HL-60 (cell line): ENCODE results near the gene P2RX3.
"Not testable (repeated sequence)": the region's sequence is repeated elsewhere in the genome, so short reads cannot be mapped to it uniquely, and the experiment has no call there.

Experiments used
- GABPA ChIP-seq: IDR thresholded peaks from 2 replicates; pipeline ENCODE4 v1.6.1; 2012; ENCODE audit warnings: low read depth
- POLR2AphosphoS5 ChIP-seq: IDR thresholded peaks from 2 replicates; pipeline ENCODE4 v1.6.1; 2012; ENCODE audit warnings: low read depth
- TF ChIP-seq, protein P1 (sequence below): IDR thresholded peaks from one replicate; pipeline ENCODE4 v1.5.1; 2011; ENCODE audit warnings: low read length, control low read depth, inconsistent platforms; ENCODE audit not compliant: insufficient read depth
- TF ChIP-seq, protein P2 (sequence below): IDR thresholded peaks from 2 replicates; pipeline ENCODE4 v1.6.1; 2012; ENCODE audit warnings: low read depth; ENCODE audit not compliant: insufficient replicate concordance

DNA sequence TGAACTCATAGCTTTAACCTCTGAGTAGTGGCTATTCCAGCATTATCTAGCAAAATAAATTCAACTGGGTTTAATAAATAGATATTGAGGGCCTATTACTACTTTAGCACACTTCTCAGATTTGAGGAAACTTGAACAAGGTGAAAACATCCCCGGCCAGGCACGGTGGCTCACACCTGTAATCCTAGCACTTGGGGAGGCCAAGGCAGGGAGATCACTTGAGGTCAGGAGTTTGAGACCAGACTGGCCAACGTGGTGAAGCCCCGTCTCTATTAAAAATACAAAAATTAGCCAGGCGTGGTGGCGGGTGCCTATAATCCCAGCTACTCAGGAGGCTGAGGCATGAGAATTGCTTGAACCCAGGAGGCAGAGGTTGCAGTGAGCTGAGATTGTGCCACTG lies 1.3 kb upstream of the P2RX3 start:
- TF ChIP-seq, protein P1, sequence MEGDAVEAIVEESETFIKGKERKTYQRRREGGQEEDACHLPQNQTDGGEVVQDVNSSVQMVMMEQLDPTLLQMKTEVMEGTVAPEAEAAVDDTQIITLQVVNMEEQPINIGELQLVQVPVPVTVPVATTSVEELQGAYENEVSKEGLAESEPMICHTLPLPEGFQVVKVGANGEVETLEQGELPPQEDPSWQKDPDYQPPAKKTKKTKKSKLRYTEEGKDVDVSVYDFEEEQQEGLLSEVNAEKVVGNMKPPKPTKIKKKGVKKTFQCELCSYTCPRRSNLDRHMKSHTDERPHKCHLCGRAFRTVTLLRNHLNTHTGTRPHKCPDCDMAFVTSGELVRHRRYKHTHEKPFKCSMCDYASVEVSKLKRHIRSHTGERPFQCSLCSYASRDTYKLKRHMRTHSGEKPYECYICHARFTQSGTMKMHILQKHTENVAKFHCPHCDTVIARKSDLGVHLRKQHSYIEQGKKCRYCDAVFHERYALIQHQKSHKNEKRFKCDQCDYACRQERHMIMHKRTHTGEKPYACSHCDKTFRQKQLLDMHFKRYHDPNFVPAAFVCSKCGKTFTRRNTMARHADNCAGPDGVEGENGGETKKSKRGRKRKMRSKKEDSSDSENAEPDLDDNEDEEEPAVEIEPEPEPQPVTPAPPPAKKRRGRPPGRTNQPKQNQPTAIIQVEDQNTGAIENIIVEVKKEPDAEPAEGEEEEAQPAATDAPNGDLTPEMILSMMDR = not testable (repeated sequence)
- TF ChIP-seq, protein P2, sequence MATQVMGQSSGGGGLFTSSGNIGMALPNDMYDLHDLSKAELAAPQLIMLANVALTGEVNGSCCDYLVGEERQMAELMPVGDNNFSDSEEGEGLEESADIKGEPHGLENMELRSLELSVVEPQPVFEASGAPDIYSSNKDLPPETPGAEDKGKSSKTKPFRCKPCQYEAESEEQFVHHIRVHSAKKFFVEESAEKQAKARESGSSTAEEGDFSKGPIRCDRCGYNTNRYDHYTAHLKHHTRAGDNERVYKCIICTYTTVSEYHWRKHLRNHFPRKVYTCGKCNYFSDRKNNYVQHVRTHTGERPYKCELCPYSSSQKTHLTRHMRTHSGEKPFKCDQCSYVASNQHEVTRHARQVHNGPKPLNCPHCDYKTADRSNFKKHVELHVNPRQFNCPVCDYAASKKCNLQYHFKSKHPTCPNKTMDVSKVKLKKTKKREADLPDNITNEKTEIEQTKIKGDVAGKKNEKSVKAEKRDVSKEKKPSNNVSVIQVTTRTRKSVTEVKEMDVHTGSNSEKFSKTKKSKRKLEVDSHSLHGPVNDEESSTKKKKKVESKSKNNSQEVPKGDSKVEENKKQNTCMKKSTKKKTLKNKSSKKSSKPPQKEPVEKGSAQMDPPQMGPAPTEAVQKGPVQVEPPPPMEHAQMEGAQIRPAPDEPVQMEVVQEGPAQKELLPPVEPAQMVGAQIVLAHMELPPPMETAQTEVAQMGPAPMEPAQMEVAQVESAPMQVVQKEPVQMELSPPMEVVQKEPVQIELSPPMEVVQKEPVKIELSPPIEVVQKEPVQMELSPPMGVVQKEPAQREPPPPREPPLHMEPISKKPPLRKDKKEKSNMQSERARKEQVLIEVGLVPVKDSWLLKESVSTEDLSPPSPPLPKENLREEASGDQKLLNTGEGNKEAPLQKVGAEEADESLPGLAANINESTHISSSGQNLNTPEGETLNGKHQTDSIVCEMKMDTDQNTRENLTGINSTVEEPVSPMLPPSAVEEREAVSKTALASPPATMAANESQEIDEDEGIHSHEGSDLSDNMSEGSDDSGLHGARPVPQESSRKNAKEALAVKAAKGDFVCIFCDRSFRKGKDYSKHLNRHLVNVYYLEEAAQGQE = not testable (repeated sequence)
- TF ChIP-seq POLR2AphosphoS5, GABPA: not testable (repeated sequence)
